HK-2 (cell line): ENCODE measurements around the gene BOC.
"Not testable (repeated sequence)": the region's sequence is repeated elsewhere in the genome, so short reads cannot be mapped to it uniquely, and the experiment has no call there.

Experiments used
- DNase-seq: peaks from one replicate; pipeline ENCODE4 v3.0.0-alpha.2; 2018; ENCODE audit not compliant: unreplicated experiment

BOC gene, protein sequence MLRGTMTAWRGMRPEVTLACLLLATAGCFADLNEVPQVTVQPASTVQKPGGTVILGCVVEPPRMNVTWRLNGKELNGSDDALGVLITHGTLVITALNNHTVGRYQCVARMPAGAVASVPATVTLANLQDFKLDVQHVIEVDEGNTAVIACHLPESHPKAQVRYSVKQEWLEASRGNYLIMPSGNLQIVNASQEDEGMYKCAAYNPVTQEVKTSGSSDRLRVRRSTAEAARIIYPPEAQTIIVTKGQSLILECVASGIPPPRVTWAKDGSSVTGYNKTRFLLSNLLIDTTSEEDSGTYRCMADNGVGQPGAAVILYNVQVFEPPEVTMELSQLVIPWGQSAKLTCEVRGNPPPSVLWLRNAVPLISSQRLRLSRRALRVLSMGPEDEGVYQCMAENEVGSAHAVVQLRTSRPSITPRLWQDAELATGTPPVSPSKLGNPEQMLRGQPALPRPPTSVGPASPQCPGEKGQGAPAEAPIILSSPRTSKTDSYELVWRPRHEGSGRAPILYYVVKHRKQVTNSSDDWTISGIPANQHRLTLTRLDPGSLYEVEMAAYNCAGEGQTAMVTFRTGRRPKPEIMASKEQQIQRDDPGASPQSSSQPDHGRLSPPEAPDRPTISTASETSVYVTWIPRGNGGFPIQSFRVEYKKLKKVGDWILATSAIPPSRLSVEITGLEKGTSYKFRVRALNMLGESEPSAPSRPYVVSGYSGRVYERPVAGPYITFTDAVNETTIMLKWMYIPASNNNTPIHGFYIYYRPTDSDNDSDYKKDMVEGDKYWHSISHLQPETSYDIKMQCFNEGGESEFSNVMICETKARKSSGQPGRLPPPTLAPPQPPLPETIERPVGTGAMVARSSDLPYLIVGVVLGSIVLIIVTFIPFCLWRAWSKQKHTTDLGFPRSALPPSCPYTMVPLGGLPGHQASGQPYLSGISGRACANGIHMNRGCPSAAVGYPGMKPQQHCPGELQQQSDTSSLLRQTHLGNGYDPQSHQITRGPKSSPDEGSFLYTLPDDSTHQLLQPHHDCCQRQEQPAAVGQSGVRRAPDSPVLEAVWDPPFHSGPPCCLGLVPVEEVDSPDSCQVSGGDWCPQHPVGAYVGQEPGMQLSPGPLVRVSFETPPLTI

GRCh38 chr3:113211330-113212149, at the start of gene BOC:
Gene BOC (plus strand): TSS chr3:113211557. CDS start chr3:113249803, 38,246 bp downstream.
- DNase-seq, result peak; percentile 34

GRCh38 chr3:113161661-113162060, 49.7 kb upstream of the BOC start:
- no peak for DNase-seq

DNA sequence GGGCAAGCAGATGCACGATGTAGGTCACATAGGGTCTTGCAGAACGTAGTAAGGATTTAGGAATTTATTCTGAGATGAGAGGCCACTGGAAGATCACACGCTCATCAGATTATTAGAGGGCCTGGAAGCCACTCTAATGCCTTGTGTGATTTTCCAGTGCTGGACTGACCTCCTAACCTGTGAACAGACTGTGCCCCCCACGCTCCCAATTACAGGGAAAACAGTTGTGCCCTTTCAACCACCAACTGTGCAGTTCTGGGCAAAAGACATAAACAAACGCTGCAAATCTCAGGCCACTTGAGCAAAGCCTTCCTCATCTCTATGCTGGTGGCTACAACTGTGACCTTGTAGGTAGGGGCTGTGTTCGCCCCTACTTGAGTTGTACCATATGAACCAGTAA, 48.2 kb upstream of the BOC start:
- DNase-seq, result no peak

DNA sequence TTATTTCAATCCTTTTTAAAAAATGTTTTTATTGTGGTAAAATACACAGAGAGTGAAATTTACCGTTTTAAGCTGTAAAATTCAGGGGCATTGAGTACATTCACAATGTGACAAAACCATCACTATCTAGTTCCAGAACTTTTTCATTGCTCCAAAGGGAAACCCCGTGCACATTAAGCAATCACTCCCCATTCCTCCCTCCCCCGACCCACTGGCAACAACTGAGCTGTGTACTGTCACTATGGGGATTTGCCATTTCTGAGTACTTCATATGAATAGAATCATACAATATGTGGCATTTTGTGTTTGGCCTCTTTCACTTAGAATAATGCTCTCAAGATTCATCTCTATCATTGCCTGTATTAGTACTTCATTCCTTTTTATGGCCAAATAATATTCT, 45.5 kb upstream of the BOC start:
- no peak for DNase-seq

DNA sequence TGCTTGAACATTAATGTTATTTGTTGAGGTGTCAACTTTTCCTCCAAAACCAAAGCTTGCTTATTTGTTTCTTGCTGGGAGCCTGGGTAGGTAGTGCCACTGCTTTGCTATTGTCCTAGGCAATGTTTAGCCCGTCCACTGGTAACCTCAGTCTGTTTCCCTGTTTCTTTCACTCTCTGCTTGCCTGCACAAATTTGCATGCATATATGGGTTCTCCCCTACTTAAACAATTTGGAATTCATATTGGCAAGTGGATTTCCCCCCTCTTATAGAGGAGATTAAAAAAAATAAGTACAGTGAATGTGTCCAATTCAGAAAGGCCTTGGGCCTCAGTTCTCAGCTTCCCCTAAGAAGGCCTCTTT, 45.0 kb upstream of the BOC start:
- DNase-seq, result no peak

GRCh38 chr3:113166719-113167492, 44.5 kb upstream of the BOC start:
- no peak for DNase-seq

DNA sequence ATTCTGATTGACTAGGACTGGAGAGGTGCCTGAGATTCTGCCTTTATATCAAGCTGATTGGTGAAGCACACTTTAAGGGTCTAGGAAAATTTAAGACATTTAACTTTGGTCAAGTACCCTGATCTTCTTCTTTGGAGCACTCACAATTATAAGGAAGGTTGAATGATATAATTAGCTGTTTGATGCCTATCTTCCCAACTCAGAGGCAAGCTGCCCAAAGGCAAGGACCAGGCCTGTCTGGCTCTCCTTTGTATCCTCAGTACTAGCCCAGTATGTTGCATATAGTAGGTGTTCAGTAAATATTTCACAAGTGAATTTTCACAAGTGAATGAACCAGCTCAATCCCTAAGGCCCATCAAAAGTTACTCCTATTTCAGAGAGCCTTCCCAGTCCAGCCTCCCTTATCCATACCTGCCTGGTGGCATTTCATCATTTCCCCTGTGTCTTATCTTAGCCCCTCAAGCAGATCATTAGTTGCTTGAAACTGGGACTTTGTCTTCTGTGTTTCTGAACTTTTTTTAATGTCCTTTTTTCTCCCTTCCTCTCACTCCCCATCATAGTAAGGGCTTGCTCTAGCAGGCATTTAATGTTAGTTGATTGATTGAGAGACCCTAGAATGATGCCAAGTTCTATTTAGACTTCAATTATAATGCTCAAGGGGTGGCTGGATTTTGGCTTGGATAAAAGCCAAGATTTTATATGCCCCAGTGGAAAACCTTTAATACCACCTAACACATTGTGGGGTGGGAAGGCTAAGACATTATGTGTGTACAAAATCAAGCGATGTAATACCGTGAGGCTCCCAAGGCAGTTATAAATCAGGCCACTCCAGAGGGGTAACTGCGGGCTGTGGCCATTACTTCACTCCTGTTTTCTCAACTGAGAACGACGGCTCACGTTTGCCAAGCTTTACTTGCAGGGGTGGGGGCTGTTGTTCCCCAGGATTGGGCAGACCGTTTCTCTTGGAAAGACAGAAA, 43.2 kb upstream of the BOC start:
- no peak for DNase-seq

GRCh38 chr3:113169891-113170452, 41.4 kb upstream of the BOC start:
- no peak for DNase-seq

DNA sequence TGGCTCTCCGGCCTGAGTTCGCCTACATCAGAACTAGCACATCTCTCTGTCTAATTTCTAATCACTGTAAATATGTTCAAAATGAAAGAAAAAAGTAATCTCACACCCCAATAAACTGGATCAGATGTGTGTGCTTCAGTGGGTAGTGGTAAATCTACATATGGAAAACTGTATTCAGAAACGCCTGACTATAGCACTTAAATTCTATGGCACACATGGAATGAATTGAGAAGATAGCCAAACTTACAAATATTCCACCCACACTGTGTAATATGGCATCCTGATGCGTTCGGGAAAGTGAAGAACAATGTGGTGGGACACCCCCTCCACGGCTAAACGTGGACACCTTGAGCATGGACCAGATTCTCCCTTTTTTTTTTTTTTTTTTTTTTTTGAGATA, 40.6 kb upstream of the BOC start:
- no peak for DNase-seq

- DNase-seq, result not testable (repeated sequence)
These were observed 39.6 kb upstream of the BOC start for GRCh38 chr3:113171675-113172300.

DNA sequence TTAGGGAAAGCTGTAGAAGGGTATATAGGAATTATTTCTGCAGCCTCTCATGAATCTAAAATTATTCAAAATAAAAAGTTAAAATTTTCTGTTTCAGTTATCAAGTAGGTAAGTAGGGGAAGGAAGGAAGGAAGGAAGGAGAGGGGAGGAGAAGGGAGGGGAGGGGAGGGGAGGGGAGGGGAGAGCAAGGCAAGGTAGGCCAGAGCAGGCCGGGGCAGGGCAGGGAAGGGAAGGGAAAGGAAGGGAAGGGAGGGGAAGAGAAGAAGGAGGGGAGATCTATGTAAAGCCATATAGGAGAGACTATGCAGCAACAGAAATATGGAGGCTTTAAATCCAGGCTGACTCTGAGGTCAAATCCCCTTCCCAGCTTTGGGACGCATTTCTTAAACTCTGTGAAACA, 38.3 kb upstream of the BOC start:
- no peak for DNase-seq

GRCh38 chr3:113174304-113174703, 37.1 kb upstream of the BOC start:
- no peak for DNase-seq

- DNase-seq, result no peak
These were observed 36.4 kb upstream of the BOC start for GRCh38 chr3:113174801-113175485.

DNA sequence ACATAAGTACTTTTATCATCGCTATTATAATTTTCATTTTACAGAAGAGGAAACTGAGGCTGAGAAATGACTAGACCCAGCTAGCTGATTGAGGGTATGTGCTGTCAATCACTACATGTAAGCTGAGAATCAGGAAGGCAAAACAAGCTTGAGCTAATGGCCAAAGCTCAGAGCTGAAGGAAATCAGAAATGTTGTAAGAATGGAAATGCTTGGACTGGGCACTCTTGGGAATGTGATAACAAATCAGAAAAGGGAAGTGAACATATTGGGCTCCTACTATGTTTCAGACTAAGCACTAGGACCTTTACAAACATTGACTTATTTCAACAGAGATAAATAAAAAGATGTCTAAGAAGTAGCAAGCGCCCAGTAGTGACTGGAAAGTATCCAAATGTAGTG, 33.8 kb upstream of the BOC start:
- no peak for DNase-seq

DNA sequence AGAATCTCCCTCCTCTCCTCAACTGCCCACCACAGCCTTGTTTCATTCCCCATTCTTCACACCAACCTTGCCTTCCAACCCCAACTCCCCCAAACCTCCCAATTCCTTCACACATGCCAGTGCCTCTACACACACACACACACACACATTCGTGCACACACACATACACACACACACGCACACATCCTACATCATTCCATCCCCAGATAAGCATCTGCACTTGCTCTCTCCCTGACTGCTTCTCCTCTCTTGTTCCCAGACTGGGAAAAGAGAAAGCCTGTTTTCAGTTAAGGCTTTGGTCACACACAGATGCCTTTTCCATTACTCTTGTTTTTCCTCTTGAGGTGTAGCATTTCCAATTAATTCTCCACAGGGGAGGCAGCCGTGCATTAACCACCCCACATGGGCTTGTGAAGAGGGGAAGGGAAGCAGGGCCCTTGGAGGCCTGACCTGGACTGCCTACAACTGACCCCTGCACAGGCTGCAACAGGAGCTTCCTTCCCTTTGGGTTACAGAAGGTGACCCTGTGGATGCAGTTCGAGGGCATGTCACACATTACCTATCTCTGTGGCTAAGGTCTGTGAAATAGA, 32.0 kb upstream of the BOC start:
- DNase-seq, result no peak

DNA sequence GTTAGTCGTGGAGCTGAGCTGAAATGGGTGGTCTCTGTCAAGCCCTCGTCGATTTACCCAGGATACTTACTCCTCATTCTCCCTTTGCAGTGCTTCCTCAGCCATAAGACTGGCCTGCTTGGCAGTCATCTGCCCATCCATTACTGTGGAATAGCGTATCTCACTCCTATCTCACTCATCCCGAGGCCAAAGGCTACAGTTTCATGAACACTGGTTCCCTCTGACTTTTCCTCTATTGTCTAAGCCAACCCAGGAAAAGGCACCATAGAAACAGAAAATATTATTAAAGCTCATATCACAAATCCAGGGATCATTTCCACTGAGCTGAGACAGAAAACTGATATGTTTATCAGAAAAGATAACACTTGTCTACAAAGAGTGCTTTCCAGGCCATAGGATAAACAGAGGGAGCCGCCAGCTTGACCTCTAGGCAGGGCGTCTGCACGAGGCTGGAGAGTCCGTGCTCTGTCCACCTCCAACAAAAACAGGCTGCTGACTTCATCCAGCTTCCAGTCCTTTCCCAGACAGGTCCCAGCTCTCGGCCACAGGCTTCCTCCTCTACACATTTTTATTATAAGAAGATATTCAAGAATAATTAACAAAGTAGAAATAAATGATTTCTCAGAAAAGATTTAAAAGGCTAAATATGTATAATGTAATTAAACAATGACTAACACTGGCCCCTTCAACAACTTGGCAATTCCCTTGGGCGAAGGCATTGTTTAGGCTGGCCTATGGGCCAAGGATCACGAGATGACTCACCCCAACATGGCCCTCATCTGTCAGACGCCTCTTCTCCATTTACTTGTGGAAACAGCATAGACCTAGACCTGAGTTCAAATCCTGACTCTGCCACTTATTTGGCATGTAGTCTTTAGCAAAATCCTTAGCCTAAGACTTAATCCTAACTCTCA, 27.4 kb upstream of the BOC start:
- DNase-seq, result no peak
